Aorta (tissue), 5 donors: ENCODE results near the gene PRAMEF11. TPM values are rescaled to one million over a fixed set of nuclear protein-coding genes. Genes with fewer than 3 reads are reported as not detected.
"Not testable (repeated sequence)": the region's sequence is repeated elsewhere in the genome, so short reads cannot be mapped to it uniquely, and the experiment has no call there.

Experiments used
- ATAC-seq: fragments of 200-7000 bp; cut with Tn5 transposase; one replicate; pipeline ENCODE4 v1.9.1; 2022; ENCODE audit warnings: moderate library complexity; ENCODE audit not compliant: low FRiP score
- DNase-seq, 2 donors: peaks; one replicate each; pipeline ENCODE4 v3.0.0-alpha.2; 2020
- H3K27ac ChIP-seq, 2 donors: one replicate each; pipeline ENCODE4 v1.5.1; 2013; ENCODE audit warnings: low read length in 2 of 2, mild to moderate bottlenecking in 2 of 2, moderate library complexity in 2 of 2, control low read depth in 1 of 2, inconsistent platforms in 1 of 2, low read depth in 1 of 2
- H3K27me3 ChIP-seq, 2 donors: one replicate each; pipeline ENCODE4 v1.6.1; 2013; ENCODE audit warnings: control low read depth in 1 of 2, low read length in 1 of 2, mild to moderate bottlenecking in 1 of 2, moderate library complexity in 1 of 2; ENCODE audit not compliant: insufficient read depth in 2 of 2, control insufficient read depth in 1 of 2
- H3K36me3 ChIP-seq, 2 donors: one replicate each; pipeline ENCODE4 v1.6.1; 2013; ENCODE audit warnings: control low read depth in 1 of 2, low read length in 1 of 2, mild to moderate bottlenecking in 1 of 2; ENCODE audit not compliant: insufficient read depth in 2 of 2, control insufficient read depth in 1 of 2
- H3K4me1 ChIP-seq, 2 donors: one replicate each; pipeline ENCODE4 v1.6.1; 2013; ENCODE audit warnings: low read length in 2 of 2, control low read depth in 1 of 2, mild to moderate bottlenecking in 1 of 2, moderate library complexity in 1 of 2; ENCODE audit not compliant: insufficient read depth in 2 of 2, control insufficient read depth in 1 of 2
- H3K4me3 ChIP-seq, 2 donors: one replicate each; pipeline ENCODE4 v1.5.1; 2013; ENCODE audit warnings: low read length in 2 of 2, control low read depth in 1 of 2, mild to moderate bottlenecking in 1 of 2
- H3K9me3 ChIP-seq: one replicate; pipeline ENCODE4 v1.6.1; 2013; ENCODE audit warnings: mild to moderate bottlenecking, low read length; ENCODE audit not compliant: control insufficient read depth
- WGBS, 2 donors: extraction: QIAGEN DNeasy Blood & Tissue Kit; methylation state at CpG; one replicate each; pipeline ENCODE4 v1.1.7; 2013; 5-methylcytosine and 5-hydroxymethylcytosine counted together
- intact Hi-C, 2 donors: fragments of 100-400 bp; cut with DNase I; formaldehyde crosslinking; loops; one replicate each; pipeline versions ENCODE4 v1.14.2 to v1.15.0; 2022
- polyA plus RNA-seq, 2 donors: library from polyadenylated mRNA; stranded (reverse); fragments of 200-250 nt; gene quantifications; one replicate each; pipeline ENCODE4 v1.2.3, GENCODE V29; 2013
- total RNA-seq, 2 donors: library from RNA; stranded (reverse); fragmentation: NEBNext Ultra II Directional; extraction: Animal tissue kit (Norgen Biotek cat#: 25700); gene quantifications; one replicate each; pipeline ENCODE4 v1.2.1, GENCODE V29; 2021
- donor health status: healthy with polysubstance abuse.
- donor health status: Bipolar disorder and iron deficiency.
- donor health status: DM: no; HTN: no; CAD: no.
- donor health status: DM: no; HTN: no; CAD: no.
- donor health status: DM: yes; HTN: yes; CAD: no.

The PRAMEF11 gene
- total and polyA plus RNA-seq, 4 donors, result not detected

- no peaks in the 10 kb centered on the region for H3K9me3 ChIP-seq
- ATAC-seq, result no peak
- H3K4me1 ChIP-seq, result no peaks in the 10 kb centered on the region
- no peak for DNase-seq
- 64 to 69% methylated on average over 5 of the region's 5 CpGs for WGBS, 2 donors
- intact Hi-C loops, result no loop called here
- H3K27me3 ChIP-seq, result peaks cover 0 to 1% of the 10 kb centered on the region in 2 donors
- H3K27ac ChIP-seq, result no peak overlapping the region
- no peaks in the 10 kb centered on the region for H3K36me3 ChIP-seq
- H3K4me3 ChIP-seq, result no peak overlapping the region
Observed at GRCh38 chr1:12810691-12811408, 20.4 kb downstream of the PRAMEF11 start.

GRCh38 chr1:12809933-12810332, 21.3 kb downstream of the PRAMEF11 start:
- Histone ChIP-seq H3K36me3 (no peaks in the 10 kb centered on the region), H3K27ac (no peak overlapping the region), H3K9me3 (no peaks in the 10 kb centered on the region), H3K27me3 (peaks cover 0 to 1% of the 10 kb centered on the region in 2 donors), H3K4me1 (no peaks in the 10 kb centered on the region), H3K4me3 (no peak overlapping the region)
- ATAC-seq (no peak), DNase-seq (no peak)
- WGBS, 2 donors, result 87 to 95% methylated on average over 1 of the region's 1 CpG
- intact Hi-C loops, result no loop called here

- no peak overlapping the region for H3K27ac ChIP-seq
- no peaks in the 10 kb centered on the region for H3K27me3 ChIP-seq
- ATAC-seq (no peak), DNase-seq (no peak)
- no peaks in the 10 kb centered on the region for H3K36me3 ChIP-seq
- H3K9me3 ChIP-seq, result no peaks in the 10 kb centered on the region
- intact Hi-C loops, result no loop called here
- no peak overlapping the region for H3K4me3 ChIP-seq
- WGBS, 2 donors, result 73 to 84% methylated on average over 2 of the region's 2 CpGs
- H3K4me1 ChIP-seq, result no peaks in the 10 kb centered on the region
Observed at GRCh38 chr1:12799730-12800129, 31.5 kb downstream of the PRAMEF11 start.

GRCh38 chr1:12798911-12799310, 32.3 kb downstream of the PRAMEF11 start:
- no peak for DNase-seq
- intact Hi-C loops, result no loop called here
- no peaks in the 10 kb centered on the region for H3K36me3 ChIP-seq
- ATAC-seq, result no peak
- H3K27me3 ChIP-seq, result no peaks in the 10 kb centered on the region
- no peaks in the 10 kb centered on the region for H3K4me1 ChIP-seq
- no peaks in the 10 kb centered on the region for H3K9me3 ChIP-seq
- no peak overlapping the region for H3K4me3 ChIP-seq
- 51 to 68% methylated on average over 4 of the region's 4 CpGs for WGBS, 2 donors
- no peak overlapping the region for H3K27ac ChIP-seq

- H3K4me3 ChIP-seq, ATAC-seq, H3K36me3 ChIP-seq, H3K27ac ChIP-seq, DNase-seq, H3K4me1 ChIP-seq, H3K27me3 ChIP-seq, H3K9me3 ChIP-seq, intact Hi-C loops: not testable (repeated sequence)
- WGBS, 2 donors, result 74 to 80% methylated on average over 3 to 5 of the region's 5 CpGs
Observed at GRCh38 chr1:12791097-12791496, 40.1 kb downstream of the PRAMEF11 start, which contains the start of gene PRAMEF1. Gene PRAMEF1 (plus strand): TSS chr1:12791397. CDS start chr1:12793228, 1,831 bp downstream.

GRCh38 chr1:12784729-12785128, 46.5 kb downstream of the PRAMEF11 start:
- H3K4me1 ChIP-seq, H3K27ac ChIP-seq, H3K4me3 ChIP-seq, DNase-seq, ATAC-seq, H3K27me3 ChIP-seq, H3K9me3 ChIP-seq, intact Hi-C loops, H3K36me3 ChIP-seq: not testable (repeated sequence)
- WGBS, 2 donors, result 80 to 90% methylated on average over 7 to 8 of the region's 8 CpGs

GRCh38 chr1:12783783-12784182, 47.4 kb downstream of the PRAMEF11 start:
- 34 to 39% methylated on average over 6 of the region's 7 CpGs for WGBS, 2 donors
- H3K36me3 ChIP-seq, H3K9me3 ChIP-seq, H3K27ac ChIP-seq, intact Hi-C loops, H3K4me1 ChIP-seq, H3K27me3 ChIP-seq, H3K4me3 ChIP-seq, ATAC-seq: not testable (repeated sequence)
- peak in 1 of 2 donors; percentile 20 for DNase-seq

GRCh38 chr1:12781488-12781887, 49.7 kb downstream of the PRAMEF11 start:
- H3K36me3 ChIP-seq, H3K9me3 ChIP-seq, H3K4me3 ChIP-seq, ATAC-seq, H3K4me1 ChIP-seq, H3K27ac ChIP-seq, DNase-seq, H3K27me3 ChIP-seq, intact Hi-C loops: not testable (repeated sequence)
- WGBS, 2 donors, result 75 to 92% methylated on average over 4 to 5 of the region's 5 CpGs

- 76 to 79% methylated on average over 6 of the region's 6 CpGs for WGBS, 2 donors
Observed at GRCh38 chr1:12778907-12779306, 52.3 kb downstream of the PRAMEF11 start.

More at GRCh38 chr1:12778907-12779306, 52.3 kb downstream of the PRAMEF11 start:
- ATAC-seq, result no peak
- intact Hi-C loops, result no loop called here
- Histone ChIP-seq H3K9me3 (peaks cover 4% of the 10 kb centered on the region), H3K36me3 (no peaks in the 10 kb centered on the region), H3K27me3 (no peaks in the 10 kb centered on the region), H3K4me3 (no peak overlapping the region), H3K27ac (no peak overlapping the region), H3K4me1 (no peaks in the 10 kb centered on the region)
- DNase-seq, result no peak
